OCI-LY7 (cell line): ENCODE data around the gene DUSP22.

Source experiments
- EZH2phosphoT487 ChIP-seq: fragments of 200-600 bp; sonication (generic); IDR thresholded peaks from 2 replicates; pipeline ENCODE4 v1.6.1; 2018; ENCODE audit warnings: low read depth, borderline replicate concordance, mild to moderate bottlenecking, mixed run types, antibody characterized with exemption, low read length, moderate library complexity, mixed read lengths
- TF ChIP-seq, protein P1 (sequence below): fragments of 200-600 bp; sonication (generic); conservative IDR thresholded peaks from 2 replicates; pipeline ENCODE4 v1.5.1; 2014; ENCODE audit warnings: mild to moderate bottlenecking, antibody characterized with exemption, low read length, moderate library complexity, mixed read lengths

DNA sequence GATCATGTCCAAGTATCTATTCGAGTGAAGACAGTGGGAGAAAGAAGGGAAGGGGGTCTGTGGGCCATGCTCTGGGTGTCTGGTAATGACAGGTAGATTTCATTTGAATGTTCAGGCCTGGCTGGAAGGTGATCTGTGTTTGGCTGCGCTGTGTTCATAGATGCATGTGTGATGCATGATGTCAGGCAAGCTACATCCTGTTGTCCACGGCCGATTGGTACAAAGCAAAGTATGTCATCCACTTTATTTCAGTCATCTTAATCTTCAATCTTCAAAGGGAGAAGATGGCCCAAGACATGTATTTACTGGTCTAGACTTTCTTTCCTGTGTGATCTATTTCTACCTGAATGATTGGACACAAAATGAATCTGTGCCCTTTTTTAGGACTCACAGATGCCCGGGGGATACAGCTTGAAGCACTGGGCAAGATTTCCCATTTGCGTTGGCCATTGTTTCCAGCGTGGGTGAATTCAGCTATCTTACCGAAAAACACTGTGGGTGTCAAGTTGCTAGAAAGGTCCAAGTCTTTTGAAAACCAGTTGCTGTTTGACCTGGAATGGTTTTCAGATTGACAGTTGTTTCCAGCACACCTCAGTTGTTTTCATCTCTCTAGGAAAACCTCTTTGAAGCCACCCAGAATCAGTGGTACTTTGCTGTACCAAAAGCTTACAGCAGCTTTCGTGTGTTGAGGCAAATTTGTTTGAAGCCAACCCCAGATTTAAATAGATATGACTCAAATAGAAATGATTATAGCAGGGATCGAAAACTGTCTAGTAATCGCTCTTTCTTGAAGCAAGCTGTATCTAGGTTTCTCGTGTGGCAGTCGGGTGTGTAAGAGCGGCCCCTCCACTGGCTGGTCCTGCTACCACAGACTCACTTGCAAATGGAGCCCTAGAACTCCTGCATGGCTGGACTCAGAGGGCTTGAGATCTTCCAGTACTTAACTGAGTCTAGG is 27.2 kb downstream of the DUSP22 start:
- TF ChIP-seq, protein P1, sequence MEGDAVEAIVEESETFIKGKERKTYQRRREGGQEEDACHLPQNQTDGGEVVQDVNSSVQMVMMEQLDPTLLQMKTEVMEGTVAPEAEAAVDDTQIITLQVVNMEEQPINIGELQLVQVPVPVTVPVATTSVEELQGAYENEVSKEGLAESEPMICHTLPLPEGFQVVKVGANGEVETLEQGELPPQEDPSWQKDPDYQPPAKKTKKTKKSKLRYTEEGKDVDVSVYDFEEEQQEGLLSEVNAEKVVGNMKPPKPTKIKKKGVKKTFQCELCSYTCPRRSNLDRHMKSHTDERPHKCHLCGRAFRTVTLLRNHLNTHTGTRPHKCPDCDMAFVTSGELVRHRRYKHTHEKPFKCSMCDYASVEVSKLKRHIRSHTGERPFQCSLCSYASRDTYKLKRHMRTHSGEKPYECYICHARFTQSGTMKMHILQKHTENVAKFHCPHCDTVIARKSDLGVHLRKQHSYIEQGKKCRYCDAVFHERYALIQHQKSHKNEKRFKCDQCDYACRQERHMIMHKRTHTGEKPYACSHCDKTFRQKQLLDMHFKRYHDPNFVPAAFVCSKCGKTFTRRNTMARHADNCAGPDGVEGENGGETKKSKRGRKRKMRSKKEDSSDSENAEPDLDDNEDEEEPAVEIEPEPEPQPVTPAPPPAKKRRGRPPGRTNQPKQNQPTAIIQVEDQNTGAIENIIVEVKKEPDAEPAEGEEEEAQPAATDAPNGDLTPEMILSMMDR: no peak
- TF ChIP-seq EZH2phosphoT487: no peak
